ENCODE measurements around the gene CCDC177. TPM values are rescaled to one million over a fixed set of nuclear protein-coding genes. Genes with fewer than 3 reads are reported as not detected.

The CCDC177 gene
- total and polyA plus RNA-seq, 2 experiments from 2014 or later, result not detected

- DNase-seq, result no peak
- H2AFZ ChIP-seq, result no peak overlapping the region
- no peaks in the 10 kb centered on the region; the same call in 1 of the 2 replicates for H4K20me1 ChIP-seq (ENCODE audit: insufficient read depth)
- peak overlapping the region; percentile 71 for H3K9ac ChIP-seq
- TF ChIP-seq EZH2phosphoT487 (IDR thresholded peaks at IDR 0.05; ENCODE audit: insufficient read depth, low read depth) (no peak), EZH2 (IDR thresholded peaks at IDR 0.05; ENCODE audit: insufficient read depth, poor library complexity, severe bottlenecking) (no peak)
- H3K79me2 ChIP-seq (ENCODE audit: insufficient read depth), result peaks cover 76% of the 10 kb centered on the region
- H3F3A ChIP-seq (ENCODE audit: insufficient read depth), result peaks cover 52% of the 10 kb centered on the region
- H3K4me3 ChIP-seq, result peak overlapping the region; percentile 68
- 78% methylated on average over 5 of the region's 5 CpGs for WGBS, 2 experiments (ENCODE audit: low coverage in 1 of 2, low lambda C conversion rate in 2 of 2, missing lambda C conversion rate in 2 of 2)
- peak overlapping the region; percentile 89 for H3K27ac ChIP-seq
- H3K9me3 ChIP-seq (ENCODE audit: low read depth), result no peaks in the 10 kb centered on the region
- in situ Hi-C loops (cut with MboI), result no loop called here
- peak overlapping the region; percentile 99 for H3K4me2 ChIP-seq (ENCODE audit: unreplicated experiment)
- H3K36me3 ChIP-seq (ENCODE audit: low read depth), result no peaks in the 10 kb centered on the region
- no peaks in the 10 kb centered on the region for H3K9me2 ChIP-seq (ENCODE audit: insufficient read depth)
- H3K27me3 ChIP-seq (replicated peaks; ENCODE audit: insufficient read depth), result no peaks in the 10 kb centered on the region
- H3K4me1 ChIP-seq (ENCODE audit: insufficient read depth), result peaks cover 73% of the 10 kb centered on the region
These were observed 40.4 kb upstream of the CCDC177 start for GRCh38 chr14:69615121-69615495.

DNA sequence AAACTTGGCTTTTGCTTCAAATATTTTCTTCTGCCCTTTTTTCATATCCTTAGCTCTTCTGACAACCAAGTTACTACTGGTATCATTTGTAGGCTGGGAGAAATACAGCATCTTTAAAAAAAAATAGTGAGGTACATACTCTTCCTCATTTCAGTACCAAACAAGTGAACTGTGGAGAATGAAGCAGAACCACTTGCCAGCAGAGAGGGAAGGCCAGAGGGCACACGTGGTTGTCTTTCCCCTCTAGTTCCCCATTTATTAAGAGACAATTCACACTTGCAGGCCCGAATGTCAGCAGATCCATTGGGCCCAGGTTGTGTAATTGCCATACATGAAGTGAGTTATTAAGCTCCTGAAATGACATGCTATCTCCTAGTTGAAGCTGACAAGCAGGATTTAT is 39.9 kb upstream of the CCDC177 start:
- TF ChIP-seq EZH2phosphoT487 (IDR thresholded peaks at IDR 0.05; ENCODE audit: insufficient read depth, low read depth) (no peak), EZH2 (IDR thresholded peaks at IDR 0.05; ENCODE audit: insufficient read depth, poor library complexity, severe bottlenecking) (no peak)
- peaks cover 52% of the 10 kb centered on the region for H3F3A ChIP-seq (ENCODE audit: insufficient read depth)
- WGBS, 2 experiments (ENCODE audit: low coverage in 1 of 2, low lambda C conversion rate in 2 of 2, missing lambda C conversion rate in 2 of 2), result 18 to 22% methylated on average over 2 of the region's 2 CpGs
- no peaks in the 10 kb centered on the region; the same call in 1 of the 2 replicates for H4K20me1 ChIP-seq (ENCODE audit: insufficient read depth)
- H3K27me3 ChIP-seq (replicated peaks; ENCODE audit: insufficient read depth), result no peaks in the 10 kb centered on the region
- no peak overlapping the region for H3K4me2 ChIP-seq (ENCODE audit: unreplicated experiment)
- no peak overlapping the region for H2AFZ ChIP-seq
- peaks cover 71% of the 10 kb centered on the region for H3K79me2 ChIP-seq (ENCODE audit: insufficient read depth)
- H3K4me3 ChIP-seq, result no peak overlapping the region
- H3K9me2 ChIP-seq (ENCODE audit: insufficient read depth), result no peaks in the 10 kb centered on the region
- H3K9me3 ChIP-seq (ENCODE audit: low read depth), result no peaks in the 10 kb centered on the region
- no peaks in the 10 kb centered on the region for H3K36me3 ChIP-seq (ENCODE audit: low read depth)
- no peak overlapping the region for H3K9ac ChIP-seq
- in situ Hi-C loops (cut with MboI), result no loop called here
- DNase-seq, result no peak
- H3K4me1 ChIP-seq (ENCODE audit: insufficient read depth), result peaks cover 71% of the 10 kb centered on the region
- H3K27ac ChIP-seq, result peak overlapping the region; percentile 89; the same call in 1 of the 2 replicates

- Histone ChIP-seq H3K9me2 (ENCODE audit: insufficient read depth) (no peaks in the 10 kb centered on the region), H4K20me1 (ENCODE audit: insufficient read depth) (no peaks in the 10 kb centered on the region; the same call in 1 of the 2 replicates), H3F3A (ENCODE audit: insufficient read depth) (peaks cover 50% of the 10 kb centered on the region), H3K79me2 (ENCODE audit: insufficient read depth) (peaks cover 60% of the 10 kb centered on the region), H3K4me1 (ENCODE audit: insufficient read depth) (peaks cover 60% of the 10 kb centered on the region), H3K9me3 (ENCODE audit: low read depth) (no peaks in the 10 kb centered on the region), H2AFZ (no peak overlapping the region), H3K4me2 (ENCODE audit: unreplicated experiment) (peak overlapping the region; percentile 100), H3K27ac (peak overlapping the region; percentile 94), H3K9ac (peak overlapping the region; percentile 98), H3K36me3 (ENCODE audit: low read depth) (no peaks in the 10 kb centered on the region), H3K4me3 (peak overlapping the region; percentile 100), H3K27me3 (replicated peaks; ENCODE audit: insufficient read depth) (no peaks in the 10 kb centered on the region)
- WGBS, 2 experiments (ENCODE audit: low coverage in 1 of 2, low lambda C conversion rate in 2 of 2, missing lambda C conversion rate in 2 of 2), result 89 to 90% methylated on average over 4 of the region's 4 CpGs
- in situ Hi-C loops (cut with MboI), result no loop called here
- no peak for DNase-seq
- no peak for TF ChIP-seq EZH2 (IDR thresholded peaks at IDR 0.05; ENCODE audit: insufficient read depth, poor library complexity, severe bottlenecking)
- no peak for TF ChIP-seq EZH2phosphoT487 (IDR thresholded peaks at IDR 0.05; ENCODE audit: insufficient read depth, low read depth)
These were observed 38.8 kb upstream of the CCDC177 start for GRCh38 chr14:69613312-69614073.

GRCh38 chr14:69612783-69613130 is 38.1 kb upstream of the CCDC177 start:
- H3F3A ChIP-seq (ENCODE audit: insufficient read depth), result peaks cover 43% of the 10 kb centered on the region
- WGBS, 2 experiments (ENCODE audit: low coverage in 1 of 2, low lambda C conversion rate in 2 of 2, missing lambda C conversion rate in 2 of 2), result 3 to 13% methylated on average over 2 of the region's 2 CpGs
- peak overlapping the region; percentile 72 for H2AFZ ChIP-seq
- in situ Hi-C loops (cut with MboI), result no loop called here
- peak overlapping the region; percentile 100 for H3K4me3 ChIP-seq
- H3K27me3 ChIP-seq (replicated peaks; ENCODE audit: insufficient read depth), result no peaks in the 10 kb centered on the region
- no peak for TF ChIP-seq EZH2 (IDR thresholded peaks at IDR 0.05; ENCODE audit: insufficient read depth, poor library complexity, severe bottlenecking)
- no peak for TF ChIP-seq EZH2phosphoT487 (IDR thresholded peaks at IDR 0.05; ENCODE audit: insufficient read depth, low read depth)
- peaks cover 54% of the 10 kb centered on the region for H3K4me1 ChIP-seq (ENCODE audit: insufficient read depth)
- peaks cover 53% of the 10 kb centered on the region for H3K79me2 ChIP-seq (ENCODE audit: insufficient read depth)
- H3K4me2 ChIP-seq (ENCODE audit: unreplicated experiment), result peak overlapping the region; percentile 100
- no peaks in the 10 kb centered on the region; the same call in 1 of the 2 replicates for H4K20me1 ChIP-seq (ENCODE audit: insufficient read depth)
- no peaks in the 10 kb centered on the region for H3K9me2 ChIP-seq (ENCODE audit: insufficient read depth)
- peak; percentile 46 for DNase-seq
- no peaks in the 10 kb centered on the region for H3K36me3 ChIP-seq (ENCODE audit: low read depth)
- peak overlapping the region; percentile 98 for H3K9ac ChIP-seq
- H3K27ac ChIP-seq, result peak overlapping the region; percentile 94
- H3K9me3 ChIP-seq (ENCODE audit: low read depth), result no peaks in the 10 kb centered on the region
